Activated T-helper 1 cell treated with Interleukin-2 at 50 U/mL for 16 hours (primary cell): ENCODE measurements around the gene CD93.

Experiments
- DNase-seq: peaks from one replicate; pipeline ENCODE4 v3.0.0-alpha.2; 2020; ENCODE audit warnings: low read depth

CD93 gene

DNA sequence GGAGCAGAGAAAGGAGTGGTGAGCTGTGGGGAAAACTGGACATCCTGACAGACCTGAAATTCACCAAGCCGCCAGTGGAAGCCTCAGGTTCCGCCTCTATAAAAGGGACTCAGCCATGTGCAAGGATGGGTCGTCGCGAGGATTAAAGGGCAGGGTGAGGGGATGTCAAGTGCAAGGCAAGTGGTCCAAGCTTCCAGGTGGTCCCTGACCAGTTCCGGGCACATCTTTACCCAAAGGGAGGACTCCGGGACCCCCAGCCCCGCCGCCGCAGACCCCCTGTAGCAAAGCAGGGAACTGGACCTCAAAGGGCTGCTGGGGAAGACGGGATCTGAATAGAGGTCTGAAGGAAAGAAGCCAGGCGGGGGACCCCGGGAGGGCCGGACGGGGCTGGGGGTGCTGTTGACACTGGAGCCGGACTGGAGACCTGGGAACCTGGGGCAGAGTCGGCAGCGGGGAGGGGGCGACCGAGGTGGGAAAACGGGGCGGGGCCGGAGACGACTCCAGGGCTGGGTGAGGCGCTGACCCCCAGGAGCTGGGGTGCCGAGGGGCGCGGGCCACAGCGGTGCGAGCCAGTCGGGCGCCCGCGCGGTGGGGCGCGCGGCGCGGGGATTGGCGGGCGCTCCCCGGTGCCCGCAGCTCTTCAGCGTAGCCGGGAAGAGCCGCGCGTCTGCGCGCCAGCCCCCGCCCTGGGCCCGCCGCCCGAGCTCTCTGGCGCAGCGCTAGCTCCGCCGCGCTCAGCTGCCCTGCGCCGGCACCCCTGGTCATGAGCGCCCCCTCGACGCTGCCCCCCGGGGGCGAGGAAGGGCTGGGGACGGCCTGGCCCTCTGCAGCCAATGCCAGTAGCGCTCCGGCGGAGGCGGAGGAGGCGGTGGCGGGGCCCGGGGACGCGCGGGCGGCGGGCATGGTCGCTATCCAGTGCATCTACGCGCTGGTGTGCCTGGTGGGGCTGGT lies 51.1 kb downstream of the CD93 start, which contains the start of gene SSTR4:
SSTR4 (plus strand) TSS at position 592 of the 951 bp plus-strand sequence; CDS start at position 764, 172 bp downstream.
- DNase-seq = no peak

GRCh38 chr20:23033918-23034317 lies 52.2 kb downstream of the CD93 start:
- DNase-seq = no peak

- DNase-seq = no peak
Observed at GRCh38 chr20:23032750-23033078, 53.4 kb downstream of the CD93 start.

GRCh38 chr20:23032056-23032749 lies 53.9 kb downstream of the CD93 start:
- no peak for DNase-seq

DNA sequence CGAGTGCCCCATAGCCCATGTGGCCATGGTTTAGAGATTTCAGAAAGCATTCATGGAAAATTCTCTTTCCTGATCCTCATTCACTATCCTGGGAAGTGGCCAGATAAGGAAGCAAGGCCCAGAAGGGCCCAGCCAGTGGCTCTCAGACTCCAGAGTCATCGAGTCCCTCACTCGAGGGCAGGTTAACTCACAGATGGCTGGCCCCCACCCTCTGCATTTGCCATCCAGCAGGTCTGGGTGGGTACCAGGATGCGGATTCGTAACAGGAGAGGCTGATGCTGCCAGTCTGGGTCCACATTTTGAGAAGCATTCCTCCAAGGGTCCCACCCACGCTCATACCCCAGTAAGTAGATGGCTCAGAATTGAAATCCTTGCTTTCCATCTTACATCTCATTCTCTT lies 54.8 kb downstream of the CD93 start:
- no peak for DNase-seq
